Midbrain (tissue), 1 donor: ENCODE data around the gene CD300H.
"Not testable (repeated sequence)": the region's sequence is repeated elsewhere in the genome, so short reads cannot be mapped to it uniquely, and the experiment has no call there.

Experiments used
- DNase-seq: peaks from one replicate; lab custom pipeline; 2025; lab: John Stamatoyannopoulos, UW

The CD300H gene

DNA sequence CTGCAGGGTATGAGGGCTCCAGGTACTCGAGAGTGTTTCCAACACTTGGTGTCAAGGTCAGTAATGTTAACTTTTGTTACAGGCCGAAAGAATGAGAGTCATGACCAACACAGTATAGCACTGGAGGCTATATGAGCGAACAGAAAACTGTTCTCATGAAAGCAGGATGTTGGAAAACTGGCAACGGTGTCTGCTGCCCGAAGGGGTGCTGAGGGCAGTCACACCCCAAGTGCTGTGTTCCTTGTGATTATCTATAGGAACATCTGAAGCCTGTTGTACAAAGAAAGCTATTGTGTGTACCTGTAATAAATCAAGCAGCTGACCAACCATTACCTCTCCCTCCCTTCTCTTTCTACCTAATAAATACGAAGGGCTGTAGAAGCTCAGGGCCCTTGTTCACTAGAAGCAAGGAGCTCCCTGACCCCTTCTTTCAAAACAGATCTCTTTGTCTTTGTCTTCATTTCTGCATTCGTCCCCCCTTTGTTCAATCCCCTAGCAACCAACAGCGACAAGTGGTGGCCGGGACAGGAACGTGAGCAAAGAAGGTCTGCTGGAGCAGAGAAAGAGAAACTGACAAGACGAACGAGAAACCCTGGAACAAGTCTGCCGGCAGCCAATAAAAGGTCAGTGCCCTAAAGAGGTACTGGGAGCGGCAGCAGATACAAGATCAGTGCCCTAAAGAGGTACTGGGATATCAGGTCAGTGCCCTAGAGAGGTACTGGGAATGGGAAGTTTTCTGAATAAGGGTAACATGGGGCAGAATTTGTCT is 17.2 kb upstream of the CD300H start:
- no peak for DNase-seq

DNA sequence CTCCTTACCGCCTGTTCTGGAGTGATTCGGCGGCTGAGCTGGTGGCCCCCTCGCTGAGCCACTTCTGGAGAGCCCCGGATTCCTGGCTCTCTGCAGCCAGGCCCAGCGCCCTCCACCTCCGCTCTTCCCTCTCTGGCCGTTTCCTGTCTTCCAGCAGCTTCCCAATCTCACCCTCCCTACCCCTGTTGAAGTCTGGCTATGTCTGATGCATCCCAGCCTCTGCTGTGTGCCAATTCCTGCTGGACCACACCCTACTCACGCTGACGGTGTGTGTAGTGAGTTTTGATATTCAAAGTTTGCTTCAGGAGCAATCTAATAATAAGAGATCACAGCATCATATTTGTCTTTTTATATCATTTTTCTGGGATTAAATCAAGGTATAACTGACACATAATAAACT is 15.3 kb upstream of the CD300H start:
- DNase-seq = no peak

DNA sequence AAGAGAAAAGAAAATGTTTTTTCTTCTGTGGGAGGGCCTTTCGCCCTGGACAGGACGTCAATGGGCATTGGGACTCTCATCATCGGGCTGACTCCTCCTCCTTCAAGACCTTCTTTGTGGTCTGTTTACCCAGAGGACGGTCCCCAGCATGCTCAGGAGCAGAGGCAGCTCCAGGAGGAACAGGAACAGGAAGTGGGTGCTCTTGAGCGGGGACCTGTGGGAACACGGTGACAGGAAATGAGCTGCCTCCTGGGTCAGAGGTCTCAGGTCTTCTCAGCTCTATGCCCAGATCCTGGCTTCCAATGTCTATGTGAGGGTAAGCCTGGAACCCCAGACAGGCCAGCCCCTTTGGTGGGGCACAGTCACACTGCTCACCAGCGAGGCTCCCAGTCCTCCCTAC is 12.6 kb upstream of the CD300H start:
- DNase-seq = no peak

DNA sequence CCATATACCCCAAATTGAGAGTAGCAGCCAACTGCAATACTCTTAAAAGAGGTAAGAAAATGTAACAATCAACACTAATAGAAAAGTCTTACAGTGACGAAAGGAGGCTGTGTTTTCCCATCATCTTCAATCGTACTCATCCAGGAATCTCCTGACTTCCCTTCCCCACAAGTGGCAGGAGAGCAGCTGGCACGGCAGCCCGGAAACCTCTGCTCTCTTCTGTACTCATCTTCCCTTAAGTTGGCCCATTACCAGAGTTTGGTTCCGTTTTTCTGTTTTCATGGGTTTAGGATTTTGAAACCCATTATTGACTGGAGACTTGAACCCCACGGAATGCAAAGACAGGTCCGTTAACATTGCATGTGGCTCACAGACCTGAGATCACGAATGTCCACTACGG is 11.7 kb upstream of the CD300H start:
- no peak for DNase-seq

DNA sequence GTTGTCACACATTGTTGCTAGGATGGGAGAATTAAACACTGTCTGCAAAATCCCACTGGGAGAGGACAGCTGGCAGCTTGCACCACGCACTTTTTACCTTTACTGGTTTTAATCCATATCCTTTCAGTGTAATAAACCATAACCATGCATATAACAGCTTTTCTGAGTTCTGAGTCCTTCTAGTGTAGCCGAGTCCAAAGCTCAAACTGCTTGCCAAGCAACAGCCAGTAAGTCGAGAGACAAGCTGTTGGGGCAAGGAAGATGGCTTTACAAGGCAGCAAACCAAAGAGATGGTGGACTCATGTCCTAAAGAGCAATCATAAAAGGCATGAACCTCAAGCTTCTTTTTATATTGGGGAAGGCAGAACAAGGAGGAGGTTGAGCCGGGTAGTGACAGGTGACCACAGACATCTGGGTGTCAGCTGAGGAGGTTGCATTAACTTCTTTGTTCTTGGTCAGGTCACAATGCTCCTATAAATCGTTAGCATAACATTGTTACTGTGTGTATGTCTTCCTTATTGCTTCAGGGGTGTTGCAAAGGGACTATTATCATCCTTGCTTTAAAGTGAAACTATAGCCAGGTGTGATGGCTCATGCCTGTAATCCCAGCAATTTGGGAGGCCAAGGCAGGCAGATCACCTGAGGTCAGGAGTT is 7.3 kb upstream of the CD300H start:
- DNase-seq = no peak

DNA sequence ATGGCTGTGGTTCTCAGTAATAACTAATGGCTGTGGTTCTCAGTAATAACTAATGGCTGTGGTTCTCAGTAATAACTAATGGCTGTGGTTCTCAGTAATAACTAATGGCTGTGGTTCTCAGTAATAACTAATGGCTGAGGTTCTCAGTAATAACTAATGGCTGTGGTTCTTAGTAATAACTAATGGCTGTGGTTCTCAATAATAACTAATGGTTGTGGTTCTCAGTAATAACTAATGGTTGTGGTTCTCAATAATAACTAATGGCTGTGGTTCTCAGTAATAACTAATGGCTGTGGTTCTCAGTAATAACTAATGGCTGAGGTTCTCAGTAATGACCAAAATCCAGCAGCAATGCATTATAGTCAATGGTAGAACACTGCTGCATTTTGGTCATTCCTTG is 6.3 kb upstream of the CD300H start:
- DNase-seq = not testable (repeated sequence)

DNA sequence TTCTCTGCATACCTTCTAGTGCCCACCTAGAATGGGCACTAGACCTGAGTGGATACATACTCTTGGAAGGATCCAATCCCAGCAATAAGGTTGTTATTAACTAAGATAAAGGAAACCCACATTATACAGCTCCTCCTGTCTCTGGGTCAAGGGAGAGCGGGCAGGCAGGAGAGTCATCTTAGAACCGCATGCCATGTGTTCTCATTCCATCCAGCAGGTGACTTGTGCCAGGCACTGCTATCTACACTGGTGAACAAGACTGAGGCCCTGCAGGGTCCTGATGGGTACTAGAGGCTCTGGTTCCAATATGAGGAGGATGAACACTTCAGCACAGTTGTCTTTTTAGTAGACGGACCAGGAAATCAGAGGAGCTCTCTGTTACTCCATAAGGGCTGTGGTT is 5.9 kb upstream of the CD300H start:
- DNase-seq = no peak

DNA sequence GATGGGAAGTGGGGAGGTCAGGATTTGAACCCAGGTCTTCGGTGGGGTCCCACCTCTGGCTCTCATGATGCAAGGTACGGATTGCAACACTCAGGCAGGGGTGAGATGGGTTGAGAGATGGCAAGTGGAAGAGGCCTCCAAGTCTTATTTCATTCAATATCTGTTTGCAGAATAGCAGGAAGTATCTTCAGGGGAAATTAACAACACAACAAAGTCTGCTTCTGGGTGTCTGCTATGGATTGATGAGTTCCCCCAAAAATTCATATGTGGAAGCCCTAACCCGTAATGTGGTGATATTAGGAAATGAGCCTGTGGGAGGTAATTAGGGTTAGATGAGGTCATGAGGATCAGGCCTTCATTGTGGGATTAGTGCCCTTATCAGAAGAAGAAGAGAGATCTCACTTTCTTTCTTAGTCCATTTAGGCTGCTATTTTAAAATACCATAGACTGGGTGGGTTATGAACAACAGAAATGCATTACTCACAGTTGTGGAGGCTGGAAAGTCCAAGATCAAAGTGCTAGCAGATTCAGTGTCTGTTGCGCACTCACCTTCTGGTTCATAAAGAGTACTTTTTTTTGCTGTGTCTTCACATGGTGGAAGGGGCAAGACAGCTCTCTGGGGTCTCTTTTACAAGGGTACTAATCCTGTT is 4.4 kb upstream of the CD300H start:
- no peak for DNase-seq

DNA sequence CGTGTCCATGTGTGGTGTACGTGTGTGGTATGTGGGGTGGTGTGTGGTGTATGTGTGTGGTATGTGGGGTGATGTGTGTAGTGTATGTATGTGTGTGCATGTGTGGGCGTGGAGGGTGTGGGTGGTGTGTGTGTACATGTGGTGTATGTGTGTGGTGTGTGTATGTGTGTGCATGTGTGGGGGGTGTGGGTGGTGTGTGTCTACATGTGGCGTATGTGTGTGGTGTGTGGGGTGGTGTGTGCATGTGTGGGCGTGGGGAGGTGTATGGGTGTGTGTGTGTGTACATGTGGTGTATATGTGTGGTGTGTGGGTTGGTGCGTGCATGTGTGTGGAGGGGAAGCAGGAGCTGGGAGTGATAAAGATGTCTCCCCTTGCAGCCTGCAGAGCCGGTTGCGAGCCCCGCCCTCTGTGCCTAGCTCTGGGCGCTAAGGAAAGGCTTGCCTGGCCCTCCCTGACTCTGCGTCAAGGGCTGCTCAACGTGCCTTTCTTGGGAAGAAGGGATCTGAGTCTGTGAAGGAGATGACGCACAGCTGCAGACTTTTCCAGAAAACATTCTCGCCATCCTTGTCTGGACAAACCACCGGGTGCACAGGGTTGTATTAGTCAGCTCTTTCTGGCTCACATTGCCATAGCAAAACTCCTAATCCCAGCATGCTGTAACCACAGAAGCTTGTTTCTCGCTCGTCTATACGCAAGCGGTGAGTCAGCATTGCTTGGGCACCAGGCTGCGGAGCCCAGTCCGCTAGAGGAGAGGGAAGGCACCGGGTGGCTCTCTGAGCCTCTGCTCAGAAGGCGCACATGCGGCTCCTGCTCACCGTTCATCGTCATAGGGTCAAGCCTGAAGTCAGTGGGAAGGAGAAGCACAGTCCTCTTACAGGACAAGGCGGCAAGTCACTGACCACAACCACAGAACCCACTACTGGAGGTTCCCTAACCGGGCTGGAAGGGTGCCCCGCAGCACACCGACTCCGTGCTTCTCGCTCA is 2.0 kb upstream of the CD300H start:
- DNase-seq = no peak

DNA sequence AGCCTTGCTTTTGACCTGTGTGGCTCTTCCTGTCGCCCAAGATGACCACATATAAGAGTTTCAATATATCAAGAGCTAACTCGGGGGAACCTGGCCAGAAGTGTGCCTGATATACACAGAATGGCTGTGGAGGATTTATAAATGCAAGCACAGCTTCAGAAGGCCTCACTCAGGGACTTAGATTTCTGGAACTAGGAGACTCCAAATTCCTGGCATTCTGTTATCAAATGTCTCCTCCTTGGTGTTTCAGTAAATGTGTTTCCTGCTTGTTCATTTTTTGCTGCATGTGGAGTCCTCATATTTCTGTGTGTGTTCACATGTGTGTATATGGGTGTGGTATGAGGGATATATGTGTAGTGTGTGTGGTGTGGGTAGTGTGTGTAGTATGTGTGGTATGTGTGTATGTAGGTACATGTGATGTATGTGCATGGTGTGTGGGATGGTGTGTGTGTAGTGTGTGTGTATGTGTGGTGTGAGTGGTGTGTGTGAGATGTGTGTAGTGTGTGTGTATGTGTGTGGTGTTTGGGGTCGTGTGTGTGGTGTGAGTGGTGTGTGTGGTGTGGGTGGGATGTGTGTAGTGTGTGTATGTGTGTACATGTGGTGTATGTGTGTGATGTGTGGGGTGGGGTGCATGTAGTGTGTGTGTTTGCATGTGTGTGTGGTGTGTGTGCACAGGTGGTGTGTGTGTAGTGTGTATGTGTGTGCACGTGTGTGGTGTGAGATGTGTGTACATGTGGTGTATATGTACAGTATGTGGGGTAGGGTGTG is 981 bp upstream of the CD300H start:
- DNase-seq = no peak

DNA sequence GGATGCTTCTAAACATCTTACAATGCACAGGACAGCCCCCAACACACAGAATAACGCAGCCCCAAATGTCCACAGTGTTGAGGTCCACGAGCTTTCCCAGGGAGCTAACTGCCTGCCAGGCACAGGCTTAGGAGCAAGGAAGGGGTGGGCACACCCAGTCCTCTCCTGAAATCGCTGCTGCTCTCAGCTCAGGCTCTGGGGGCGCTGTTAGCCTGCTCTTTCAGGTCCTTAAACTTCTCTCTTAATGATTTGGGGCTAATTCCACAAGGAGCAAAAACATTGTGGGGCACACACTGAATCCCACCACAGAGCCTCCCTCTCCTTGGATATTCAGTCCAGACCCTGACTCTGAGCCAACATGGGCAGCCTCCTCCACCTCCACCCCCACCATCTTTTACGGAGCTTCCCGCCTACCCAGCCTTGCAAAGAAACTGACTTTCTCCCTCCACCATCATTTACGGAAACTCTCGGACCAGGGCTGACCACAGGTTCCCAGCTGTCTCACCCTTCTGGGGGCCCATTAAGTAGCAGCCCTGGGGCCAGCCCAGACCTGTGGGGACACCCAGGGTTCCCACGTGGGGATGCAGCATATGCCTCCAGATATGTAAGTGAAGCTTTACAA is 1.1 kb downstream of the CD300H start:
- DNase-seq = peak; percentile 4

DNA sequence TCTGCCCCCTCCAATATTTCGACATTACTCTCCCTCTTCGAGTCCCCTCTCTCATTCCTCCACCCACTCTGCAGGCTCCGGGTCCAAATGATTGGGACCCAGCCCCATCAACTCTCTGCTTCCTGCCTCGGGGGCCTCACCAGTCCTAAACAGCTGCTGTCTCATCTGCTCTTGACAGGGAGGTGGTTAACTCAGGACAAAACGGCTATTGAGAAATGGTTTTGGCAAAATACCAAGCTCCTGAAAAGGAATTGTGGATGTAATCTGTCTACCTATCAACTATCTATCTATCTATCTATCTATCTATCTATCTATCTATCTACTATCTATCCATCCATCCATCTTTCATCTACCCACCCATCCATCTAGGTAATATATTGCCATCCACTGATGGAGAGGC is 2.2 kb downstream of the CD300H start:
- DNase-seq = no peak

DNA sequence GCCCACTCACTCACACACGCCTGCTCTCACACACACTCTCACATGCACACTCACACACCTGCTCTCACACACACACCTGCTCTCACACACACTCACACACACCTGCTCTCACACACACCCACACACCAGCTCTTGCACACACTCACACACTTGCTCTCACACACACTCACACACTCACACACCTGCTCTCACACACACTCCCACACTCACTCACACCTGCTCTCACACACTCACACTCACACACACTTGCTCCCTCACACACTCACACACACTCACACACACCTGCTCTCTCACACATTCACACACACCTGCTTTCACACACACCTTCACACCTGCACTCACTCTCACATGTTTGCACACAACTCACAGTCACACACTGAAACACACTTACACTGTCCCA is 4.0 kb downstream of the CD300H start:
- no peak for DNase-seq

DNA sequence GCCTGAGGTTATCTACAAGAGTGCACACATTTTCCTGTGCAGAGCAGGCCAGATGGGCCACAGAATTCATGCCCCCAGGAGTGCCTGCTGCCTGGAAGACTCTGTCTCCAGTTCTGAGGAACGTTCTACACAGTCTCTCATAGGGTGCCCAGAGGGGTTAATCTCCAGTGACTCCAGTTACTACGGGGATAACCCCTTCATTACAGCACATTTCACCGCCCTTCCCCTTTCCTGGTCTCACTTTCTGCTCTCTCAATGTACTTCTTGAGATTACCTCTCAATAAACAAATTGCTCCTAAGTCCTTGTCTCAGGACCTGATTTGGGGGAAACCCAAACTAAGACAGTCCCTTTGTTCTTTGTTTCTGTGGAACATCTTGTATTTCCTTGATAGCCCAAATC is 5.7 kb downstream of the CD300H start:
- DNase-seq = no peak

DNA sequence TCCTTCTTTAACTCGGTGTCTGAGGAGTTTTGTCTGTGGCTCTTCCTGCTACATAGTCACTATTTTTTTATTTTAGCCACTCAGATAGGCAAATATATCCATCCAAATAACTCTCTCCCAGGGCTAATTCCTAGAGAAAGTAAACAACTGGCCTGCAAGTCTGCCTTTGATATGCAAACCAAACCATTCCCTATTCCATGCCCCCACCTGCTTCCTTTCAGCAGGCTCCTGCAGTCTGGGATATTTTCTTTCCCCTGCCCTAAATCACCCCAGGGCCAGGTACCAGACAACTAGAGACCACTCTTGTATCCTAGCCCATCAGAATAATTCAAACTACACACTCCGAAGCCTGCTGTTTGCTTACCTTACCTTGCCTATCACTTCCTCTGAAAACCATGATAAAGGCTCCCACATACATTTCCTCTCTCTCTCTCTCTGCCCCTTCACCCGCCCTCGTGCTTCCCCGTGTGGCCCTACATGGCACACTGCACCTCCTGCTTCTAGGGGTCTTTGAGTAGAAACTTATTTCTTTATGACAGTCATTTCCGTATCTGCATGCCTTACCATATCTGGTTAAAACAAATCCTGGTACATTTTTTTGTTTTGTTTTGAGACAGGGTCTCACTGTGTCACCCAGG is 8.3 kb downstream of the CD300H start:
- DNase-seq = no peak

DNA sequence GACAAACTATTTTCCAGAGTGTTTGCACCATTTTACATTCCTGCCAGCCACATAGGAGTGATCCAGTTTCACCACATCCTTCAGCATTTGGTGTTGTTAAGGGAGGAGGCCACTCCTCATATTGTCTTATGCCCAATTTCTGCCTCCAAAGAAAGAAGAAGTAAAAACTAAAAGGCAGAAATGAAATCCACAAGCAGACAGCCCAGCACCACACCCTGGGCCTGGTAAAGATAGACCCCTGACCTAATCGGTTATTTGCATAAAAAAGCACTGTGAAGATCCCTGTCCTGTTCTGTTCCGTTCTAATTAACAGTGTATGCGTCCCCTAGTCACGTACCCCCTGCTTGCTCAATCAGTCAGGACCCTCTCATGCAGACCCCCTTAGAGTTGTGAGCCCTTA is 8.9 kb downstream of the CD300H start:
- not testable (repeated sequence) for DNase-seq

DNA sequence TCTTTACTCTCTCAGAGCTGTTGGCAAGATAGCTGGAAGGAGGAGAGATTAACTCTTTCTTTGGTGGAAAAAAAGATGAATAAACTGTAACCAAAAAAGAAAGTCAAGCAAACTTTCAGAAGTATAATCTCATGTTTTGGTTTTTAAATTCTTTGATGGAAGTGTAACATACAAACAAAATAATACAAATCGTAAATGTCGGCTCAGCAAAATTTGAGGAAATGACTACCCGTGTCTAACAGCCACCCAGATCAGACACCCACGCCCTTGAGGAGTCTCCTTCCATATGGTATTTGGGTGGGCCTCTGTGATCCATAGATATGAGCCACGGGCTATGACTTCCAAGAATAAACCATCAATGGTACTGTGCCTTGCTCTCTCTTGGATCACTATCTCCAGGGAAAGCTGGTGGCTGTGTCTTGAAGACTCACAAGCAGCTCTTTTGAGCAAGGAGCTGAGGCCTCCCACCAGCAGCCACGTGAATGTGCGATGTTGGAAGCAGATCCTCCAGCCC is 11.8 kb downstream of the CD300H start:
- no peak for DNase-seq

DNA sequence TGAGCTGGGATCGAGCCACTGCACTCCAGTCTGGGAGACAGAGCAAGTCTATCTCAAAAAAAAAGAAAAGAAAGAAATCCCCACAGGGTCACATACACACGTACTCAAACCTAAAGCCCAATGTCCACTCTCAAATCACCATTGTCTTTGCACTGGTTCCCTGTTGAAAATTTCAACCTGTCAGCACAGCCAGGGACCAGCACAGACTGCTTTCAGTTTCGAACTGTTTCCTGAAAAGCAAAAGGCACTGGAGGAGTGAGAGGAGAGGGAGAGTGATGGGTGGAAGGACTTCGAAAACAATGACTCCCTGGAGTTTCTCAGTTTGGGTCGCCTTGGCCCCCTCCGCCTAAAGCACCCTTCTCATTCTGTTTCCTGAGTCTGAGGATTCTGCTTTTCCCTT is 12.4 kb downstream of the CD300H start:
- DNase-seq = no peak

DNA sequence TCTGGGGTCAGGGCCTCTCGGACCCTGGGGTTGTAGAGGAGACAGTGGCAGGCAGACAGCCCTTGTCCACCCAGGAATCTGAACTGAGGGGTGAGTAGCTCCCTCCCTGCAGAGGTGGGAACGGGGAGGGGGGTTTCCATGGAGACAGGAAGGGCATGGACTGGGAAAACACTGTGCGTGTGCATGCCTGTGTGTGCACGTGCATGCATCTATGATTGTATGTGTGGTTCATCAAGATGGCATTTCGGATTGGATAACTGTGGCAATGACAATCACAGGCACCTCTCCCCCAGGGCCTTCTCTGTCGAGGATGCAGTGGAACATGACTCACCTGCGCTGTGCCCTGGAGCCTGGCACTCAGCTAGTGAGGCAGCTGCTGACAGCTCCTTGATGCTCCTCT is 15.3 kb downstream of the CD300H start:
- no peak for DNase-seq

DNA sequence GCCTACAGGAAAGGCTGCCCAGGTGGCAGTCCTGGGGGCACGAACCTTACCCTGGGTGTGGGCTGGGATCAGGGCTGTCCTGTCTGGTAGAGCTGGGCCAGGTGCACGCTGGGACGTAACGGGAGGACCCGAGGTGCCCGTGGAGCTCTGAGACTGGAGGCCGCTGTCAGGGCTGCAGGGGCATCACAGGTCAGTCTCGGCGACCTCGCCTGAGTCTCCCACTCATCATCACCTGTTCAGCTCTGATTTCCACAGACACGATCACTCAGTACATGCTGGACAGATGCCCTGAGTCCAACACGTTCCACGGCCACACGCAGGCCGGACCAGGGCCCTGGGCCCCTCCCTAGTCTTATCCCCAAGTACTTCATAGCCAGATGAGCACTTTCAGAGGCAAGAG is 16.7 kb downstream of the CD300H start:
- DNase-seq = no peak
